CD14-positive monocyte (primary cell): Measurements from ENCODE around the gene WNT8B. TPM values are rescaled to one million over a fixed set of nuclear protein-coding genes. Genes with fewer than 3 reads are reported as not detected.

ENCODE experiments used
- DNase-seq, 3 donors: peaks; one replicate each; pipeline ENCODE4 v3.0.0-alpha.2; 2011 to 2022
- H2AFZ ChIP-seq: 2 replicates; pipeline ENCODE4 v1.6.0; 2012; ENCODE audit warnings: mild to moderate bottlenecking, low read depth, low read length, inconsistent platforms; ENCODE audit not compliant: insufficient read depth, poor library complexity, severe bottlenecking
- H3K27ac ChIP-seq, 2 donors: 1 replicate in 1 of 2; 2 replicates in 1 of 2; pipeline ENCODE4 v1.5.1; 2012 to 2013; ENCODE audit warnings: low read length in 2 of 2, control low read depth in 1 of 2, inconsistent platforms in 1 of 2, low read depth in 1 of 2, mild to moderate bottlenecking in 1 of 2
- H3K27me3 ChIP-seq, 2 donors: one replicate each; pipeline versions ENCODE4 v1.6.0 to v1.6.1; 2011 to 2013; ENCODE audit warnings: low read length in 2 of 2; ENCODE audit not compliant: control insufficient read depth in 2 of 2, insufficient read depth in 2 of 2
- H3K36me3 ChIP-seq, 2 donors: replicated peaks in 1 of 2; 1 replicate in 1 of 2; 2 replicates in 1 of 2; pipeline versions ENCODE4 v1.5.1 to v1.6.1; 2012 to 2013; ENCODE audit warnings: low read length in 2 of 2, control low read depth in 1 of 2, inconsistent platforms in 1 of 2, mild to moderate bottlenecking in 1 of 2; ENCODE audit not compliant: insufficient read depth in 2 of 2, control insufficient read depth in 1 of 2
- H3K4me1 ChIP-seq, 2 donors: 1 replicate in 1 of 2; 2 replicates in 1 of 2; pipeline versions ENCODE4 v1.5.1 to v1.6.1; 2012 to 2013; ENCODE audit warnings: low read length in 2 of 2, control low read depth in 1 of 2, inconsistent platforms in 1 of 2, mild to moderate bottlenecking in 1 of 2, moderate library complexity in 1 of 2; ENCODE audit not compliant: insufficient read depth in 2 of 2, control insufficient read depth in 1 of 2
- H3K4me2 ChIP-seq: replicated peaks from 2 replicates; pipeline ENCODE3; 2012; ENCODE audit warnings: low read length, moderate library complexity, mild to moderate bottlenecking; ENCODE audit not compliant: poor library complexity, severe bottlenecking; ENCODE audit errors: extremely low read depth
- H3K4me3 ChIP-seq, 3 experiments: fragments of 200-600 bp in 1 of 3; sonication (generic) in 1 of 3; replicated peaks in 1 of 3; 1 replicate in 2 of 3; 2 replicates in 1 of 3; pipeline ENCODE4 v1.5.1; 2011 to 2013; ENCODE audit warnings: low read length in 3 of 3, mild to moderate bottlenecking in 3 of 3, control low read depth in 2 of 3, low read depth in 2 of 3, inconsistent platforms in 1 of 3, moderate library complexity in 1 of 3
- H3K79me2 ChIP-seq: 2 replicates; pipeline ENCODE4 v1.6.0; 2012; ENCODE audit warnings: mild to moderate bottlenecking, control low read depth, inconsistent platforms, low read length, moderate library complexity; ENCODE audit not compliant: insufficient read depth
- H3K9ac ChIP-seq: 2 replicates; pipeline ENCODE4 v1.6.0; 2017; ENCODE audit warnings: low read length, mild to moderate bottlenecking; ENCODE audit not compliant: insufficient read depth, poor library complexity, severe bottlenecking
- H3K9me3 ChIP-seq, 2 donors: replicated peaks in 1 of 2; 1 replicate in 1 of 2; 2 replicates in 1 of 2; pipeline versions ENCODE4 v1.5.1 to v1.6.1; 2012 to 2013; ENCODE audit warnings: low read length in 2 of 2, control low read depth in 1 of 2; ENCODE audit not compliant: control insufficient read depth in 1 of 2, insufficient read depth in 1 of 2
- H4K20me1 ChIP-seq: 2 replicates; pipeline ENCODE4 v1.6.0; 2012; ENCODE audit warnings: mild to moderate bottlenecking, low read length, control low read depth, moderate library complexity; ENCODE audit not compliant: insufficient read depth
- H3K27ac Mint-ChIP-seq, 7 donors: one replicate each; pipeline ENCODE4 v1.8.0; 2020; ENCODE audit warnings: mild to moderate bottlenecking in 7 of 7, mixed read lengths in 7 of 7, moderate library complexity in 6 of 7, inconsistent platforms in 2 of 7
- H3K27me3 Mint-ChIP-seq, 3 donors: one replicate each; pipeline ENCODE4 v1.8.0; 2021 to 2022; ENCODE audit warnings: low read depth in 3 of 3, mild to moderate bottlenecking in 3 of 3, mixed read lengths in 3 of 3, moderate library complexity in 3 of 3, inconsistent platforms in 1 of 3
- H3K36me3 Mint-ChIP-seq, 2 donors: one replicate each; pipeline ENCODE4 v1.8.0; 2020; ENCODE audit warnings: mixed read lengths in 2 of 2, inconsistent platforms in 1 of 2, mild to moderate bottlenecking in 1 of 2
- H3K4me1 Mint-ChIP-seq: one replicate; pipeline ENCODE4 v1.8.0; 2020; ENCODE audit warnings: mild to moderate bottlenecking, mixed read lengths
- H3K4me3 Mint-ChIP-seq, 2 donors: one replicate each; pipeline ENCODE4 v1.8.0; 2020; ENCODE audit warnings: mild to moderate bottlenecking in 2 of 2, mixed read lengths in 2 of 2, moderate library complexity in 1 of 2
- H3K9me3 Mint-ChIP-seq, 7 donors: one replicate each; pipeline ENCODE4 v1.8.0; 2020 to 2022; ENCODE audit warnings: mixed read lengths in 7 of 7, mild to moderate bottlenecking in 6 of 7, moderate library complexity in 6 of 7, inconsistent platforms in 2 of 7
- WGBS: methylation state at CpG from one replicate; pipeline ENCODE4 v1.1.5; 2013; ENCODE audit warnings: missing lambda C conversion rate; ENCODE audit not compliant: insufficient coverage; 5-methylcytosine and 5-hydroxymethylcytosine counted together
- intact Hi-C, 2 donors: fragments of 100-400 bp; cut with micrococcal nuclease; formaldehyde crosslinking; loops; one replicate each; pipeline versions ENCODE4 v1.15.0 to v1.15.1; 2023
- polyA plus RNA-seq, 3 donors: library from polyadenylated mRNA; depleted of rRNA in 1 of 3; unstranded in 2 of 3; stranded (reverse) in 1 of 3; fragments of 300-500 nt in 2 of 3; fragments of >200 nt in 1 of 3; fragmentation: Illumina TruSeq in 2 of 3; gene quantifications; 1 replicate in 2 of 3; 2 replicates in 1 of 3; pipeline ENCODE4 v1.2.3, GENCODE V29; 2012 to 2021
- TF ChIP-seq, protein P1 (sequence below): fragments of 200-600 bp; IDR thresholded peaks from one replicate; pipeline ENCODE4 v1.8.0; 2022; ENCODE audit warnings: antibody characterized with exemption, mild to moderate bottlenecking

Gene WNT8B
- polyA plus RNA-seq, 3 donors: not detected

GRCh38 chr10:100481462-100482081 lies 18.8 kb downstream of the WNT8B start:
- peak overlapping the region; percentile 25 for H3K9ac ChIP-seq
- peaks cover 34 to 56% of the 10 kb centered on the region in 2 donors for H3K27me3 ChIP-seq
- H3K4me1 Mint-ChIP-seq: peaks cover 16% of the 10 kb centered on the region

DNA sequence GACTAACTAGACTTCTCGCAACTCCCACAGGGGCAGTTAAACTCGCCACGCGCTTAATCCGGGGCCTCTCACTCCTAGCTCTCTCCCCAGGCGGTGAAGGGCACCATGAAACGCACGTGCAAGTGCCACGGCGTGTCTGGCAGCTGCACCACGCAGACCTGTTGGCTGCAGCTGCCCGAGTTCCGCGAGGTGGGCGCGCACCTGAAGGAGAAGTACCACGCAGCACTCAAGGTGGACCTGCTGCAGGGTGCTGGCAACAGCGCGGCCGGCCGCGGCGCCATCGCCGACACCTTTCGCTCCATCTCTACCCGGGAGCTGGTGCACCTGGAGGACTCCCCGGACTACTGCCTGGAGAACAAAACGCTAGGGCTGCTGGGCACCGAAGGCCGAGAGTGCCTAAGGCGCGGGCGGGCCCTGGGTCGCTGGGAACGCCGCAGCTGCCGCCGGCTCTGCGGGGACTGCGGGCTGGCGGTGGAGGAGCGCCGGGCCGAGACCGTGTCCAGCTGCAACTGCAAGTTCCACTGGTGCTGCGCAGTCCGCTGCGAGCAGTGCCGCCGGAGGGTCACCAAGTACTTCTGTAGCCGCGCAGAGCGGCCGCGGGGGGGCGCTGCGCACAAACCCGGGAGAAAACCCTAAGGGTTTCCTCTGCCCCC lies 19.5 kb downstream of the WNT8B start:
- H3K9me3 ChIP-seq: no peaks in the 10 kb centered on the region
- peaks cover 3 to 9% of the 10 kb centered on the region in 2 donors for H3K36me3 ChIP-seq
- DNase-seq: peak; percentile 54 to 64 (median 57)
- peak overlapping the region in 1 of 7 donors; percentile 58 for H3K27ac Mint-ChIP-seq
- peaks cover 34 to 56% of the 10 kb centered on the region in 2 donors for H3K27me3 ChIP-seq
- WGBS: under 1% methylated on average over 58 of the region's 59 CpGs
- H3K27me3 Mint-ChIP-seq: peaks cover 48 to 58% (median 58%) of the 10 kb centered on the region in 3 donors
- peaks cover 9 to 21% of the 10 kb centered on the region in 2 donors for H3K36me3 Mint-ChIP-seq
- no peaks in the 10 kb centered on the region for H4K20me1 ChIP-seq
- H3K27ac ChIP-seq: no peak overlapping the region
- peaks cover 0 to 14% (median 2%) of the 10 kb centered on the region in 7 donors for H3K9me3 Mint-ChIP-seq
- H3K9ac ChIP-seq: peak overlapping the region; percentile 25
- H3K4me3 Mint-ChIP-seq: peak overlapping the region; percentile 73 to 92
- intact Hi-C loops: no loop called here
- peak overlapping the region; percentile 81 for H2AFZ ChIP-seq
- no peaks in the 10 kb centered on the region for H3K79me2 ChIP-seq
- H3K4me1 Mint-ChIP-seq: peaks cover 16% of the 10 kb centered on the region
- H3K4me2 ChIP-seq: peak overlapping the region; percentile 89
- H3K4me1 ChIP-seq: peaks cover 14 to 21% of the 10 kb centered on the region in 2 donors
- H3K4me3 ChIP-seq: peak overlapping the region; percentile 44 to 76 (median 53)
- TF ChIP-seq, protein P1, sequence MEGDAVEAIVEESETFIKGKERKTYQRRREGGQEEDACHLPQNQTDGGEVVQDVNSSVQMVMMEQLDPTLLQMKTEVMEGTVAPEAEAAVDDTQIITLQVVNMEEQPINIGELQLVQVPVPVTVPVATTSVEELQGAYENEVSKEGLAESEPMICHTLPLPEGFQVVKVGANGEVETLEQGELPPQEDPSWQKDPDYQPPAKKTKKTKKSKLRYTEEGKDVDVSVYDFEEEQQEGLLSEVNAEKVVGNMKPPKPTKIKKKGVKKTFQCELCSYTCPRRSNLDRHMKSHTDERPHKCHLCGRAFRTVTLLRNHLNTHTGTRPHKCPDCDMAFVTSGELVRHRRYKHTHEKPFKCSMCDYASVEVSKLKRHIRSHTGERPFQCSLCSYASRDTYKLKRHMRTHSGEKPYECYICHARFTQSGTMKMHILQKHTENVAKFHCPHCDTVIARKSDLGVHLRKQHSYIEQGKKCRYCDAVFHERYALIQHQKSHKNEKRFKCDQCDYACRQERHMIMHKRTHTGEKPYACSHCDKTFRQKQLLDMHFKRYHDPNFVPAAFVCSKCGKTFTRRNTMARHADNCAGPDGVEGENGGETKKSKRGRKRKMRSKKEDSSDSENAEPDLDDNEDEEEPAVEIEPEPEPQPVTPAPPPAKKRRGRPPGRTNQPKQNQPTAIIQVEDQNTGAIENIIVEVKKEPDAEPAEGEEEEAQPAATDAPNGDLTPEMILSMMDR: peak; percentile 98

More at GRCh38 chr10:100481462-100482081, 18.8 kb downstream of the WNT8B start:
- Histone ChIP-seq H3K4me3 (peak overlapping the region; percentile 44 to 76 (median 53)), H3K9me3 (no peaks in the 10 kb centered on the region), H3K4me1 (peaks cover 14 to 21% of the 10 kb centered on the region in 2 donors), H4K20me1 (no peaks in the 10 kb centered on the region), H2AFZ (peak overlapping the region; percentile 81), H3K36me3 (peaks cover 0 to 2% of the 10 kb centered on the region in 2 donors), H3K27ac (no peak overlapping the region), H3K4me2 (peak overlapping the region; percentile 89), H3K79me2 (no peaks in the 10 kb centered on the region)
- Mint-ChIP-seq H3K27ac (no peak overlapping the region), H3K36me3 (peaks cover 6 to 17% of the 10 kb centered on the region in 2 donors), H3K27me3 (peaks cover 50 to 58% (median 58%) of the 10 kb centered on the region in 3 donors), H3K9me3 (peaks cover 0 to 14% (median 2%) of the 10 kb centered on the region in 7 donors), H3K4me3 (peak overlapping the region; percentile 73 to 92)
- DNase-seq: peak; percentile 86 to 88 (median 87)
- intact Hi-C loops: no loop called here
- WGBS: 4% methylated on average over 13 of the region's 19 CpGs
- TF ChIP-seq, protein P1: no peak
